HT-29 (cell line): ENCODE data around the gene CDH26. TPM values are rescaled to one million over a fixed set of nuclear protein-coding genes. Genes with fewer than 3 reads are reported as not detected.
"Not testable (repeated sequence)": the region's sequence is repeated elsewhere in the genome, so short reads cannot be mapped to it uniquely, and the experiment has no call there.

ENCODE experiments used
- DNase-seq: peaks from one replicate; pipeline ENCODE4 v3.0.0-alpha.2; 2015; ENCODE audit warnings: low spot score
- total RNA-seq: library from RNA; depleted of rRNA; stranded (reverse); fragments of >200 nt; shearing (Covaris generic); gene quantifications from 2 replicates; pipeline ENCODE4 v1.2.3, GENCODE V29; 2014

The CDH26 gene
- total RNA-seq, 1 experiment from 2014 or later: 0.51 TPM

GRCh38 chr20:60011512-60012507 is 53.6 kb downstream of the CDH26 start:
- DNase-seq: no peak

GRCh38 chr20:60013296-60014139 is 55.3 kb downstream of the CDH26 start:
- DNase-seq: no peak

- DNase-seq: no peak
These were observed 58.2 kb downstream of the CDH26 start for GRCh38 chr20:60016406-60016805.

- no peak for DNase-seq
These were observed 62.0 kb downstream of the CDH26 start for GRCh38 chr20:60020251-60020650.

- DNase-seq: no peak
These were observed 62.9 kb downstream of the CDH26 start for GRCh38 chr20:60021104-60021503.

- no peak for DNase-seq
These were observed 64.6 kb downstream of the CDH26 start for GRCh38 chr20:60022849-60023248.

GRCh38 chr20:60024245-60024644 is 66.0 kb downstream of the CDH26 start:
- DNase-seq: no peak

GRCh38 chr20:60024801-60025200 is 66.6 kb downstream of the CDH26 start:
- no peak for DNase-seq

- no peak for DNase-seq
These were observed 67.8 kb downstream of the CDH26 start for GRCh38 chr20:60026010-60026409.

GRCh38 chr20:60030471-60030870 is 72.2 kb downstream of the CDH26 start:
- no peak for DNase-seq

GRCh38 chr20:60031107-60031506 is 72.9 kb downstream of the CDH26 start:
- no peak for DNase-seq

- DNase-seq: no peak
These were observed 76.2 kb downstream of the CDH26 start for GRCh38 chr20:60034231-60035110.

- DNase-seq: no peak
These were observed 77.3 kb downstream of the CDH26 start for GRCh38 chr20:60035486-60035885.

- no peak for DNase-seq
These were observed 78.1 kb downstream of the CDH26 start for GRCh38 chr20:60036346-60036745.

GRCh38 chr20:60036746-60037499 is 78.7 kb downstream of the CDH26 start:
- DNase-seq: no peak

GRCh38 chr20:60038400-60039008 is 80.3 kb downstream of the CDH26 start:
- no peak for DNase-seq

GRCh38 chr20:60039526-60039925 is 81.3 kb downstream of the CDH26 start:
- DNase-seq: no peak

- no peak for DNase-seq
These were observed 82.4 kb downstream of the CDH26 start for GRCh38 chr20:60040471-60041162.

GRCh38 chr20:60041436-60042165 is 83.4 kb downstream of the CDH26 start:
- not testable (repeated sequence) for DNase-seq
